KOPT-K1 (cell line): ENCODE data around the gene MRPL45.

Experiments
- H3K27ac ChIP-seq: fragments of 200-600 bp; sonication (generic); 2 replicates; pipeline ENCODE4 v1.5.1; 2016; ENCODE audit warnings: antibody characterized with exemption, mild to moderate bottlenecking, low read depth, low read length; ENCODE audit not compliant: poor library complexity, severe bottlenecking
- H3K36me3 ChIP-seq: fragments of 200-600 bp; sonication (generic); 2 replicates; pipeline ENCODE4 v1.5.1; 2017; ENCODE audit warnings: antibody characterized with exemption, mild to moderate bottlenecking, low read length, moderate library complexity; ENCODE audit not compliant: insufficient read depth
- H3K9me3 ChIP-seq: fragments of 200-600 bp; sonication (generic); 2 replicates; pipeline ENCODE4 v1.5.1; 2017; ENCODE audit warnings: antibody characterized with exemption, low read length, mild to moderate bottlenecking; ENCODE audit not compliant: insufficient read depth, poor library complexity, severe bottlenecking

MRPL45 gene

GRCh38 chr17:38333635-38334295 is 36.8 kb downstream of the MRPL45 start:
- Histone ChIP-seq H3K27ac (no peak overlapping the region), H3K36me3 (no peaks in the 10 kb centered on the region), H3K9me3 (no peaks in the 10 kb centered on the region)

- Histone ChIP-seq H3K27ac (no peak overlapping the region), H3K9me3 (no peaks in the 10 kb centered on the region), H3K36me3 (no peaks in the 10 kb centered on the region)
Observed at GRCh38 chr17:38334480-38335364, 37.8 kb downstream of the MRPL45 start.

DNA sequence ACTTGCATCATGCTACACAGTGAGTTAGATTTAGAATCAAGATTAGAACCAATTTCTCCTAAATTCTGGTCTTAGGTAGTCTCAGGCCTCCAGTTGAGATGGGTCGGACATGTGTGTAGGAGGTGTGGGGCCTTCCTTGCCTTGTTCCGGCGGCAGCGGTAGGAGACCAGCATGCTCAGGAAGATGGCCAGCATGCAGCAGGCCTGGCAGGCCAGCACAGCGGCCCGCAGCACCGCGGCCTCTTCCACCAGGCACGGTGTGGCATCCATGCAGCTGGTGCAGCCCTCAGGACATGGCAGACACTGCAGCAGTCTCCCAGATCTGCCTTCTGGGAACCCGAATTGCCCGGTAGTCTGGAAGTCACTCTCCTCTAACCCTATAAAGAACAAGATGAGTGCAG is 39.9 kb downstream of the MRPL45 start:
- Histone ChIP-seq H3K36me3 (no peaks in the 10 kb centered on the region), H3K9me3 (no peaks in the 10 kb centered on the region), H3K27ac (no peak overlapping the region)

DNA sequence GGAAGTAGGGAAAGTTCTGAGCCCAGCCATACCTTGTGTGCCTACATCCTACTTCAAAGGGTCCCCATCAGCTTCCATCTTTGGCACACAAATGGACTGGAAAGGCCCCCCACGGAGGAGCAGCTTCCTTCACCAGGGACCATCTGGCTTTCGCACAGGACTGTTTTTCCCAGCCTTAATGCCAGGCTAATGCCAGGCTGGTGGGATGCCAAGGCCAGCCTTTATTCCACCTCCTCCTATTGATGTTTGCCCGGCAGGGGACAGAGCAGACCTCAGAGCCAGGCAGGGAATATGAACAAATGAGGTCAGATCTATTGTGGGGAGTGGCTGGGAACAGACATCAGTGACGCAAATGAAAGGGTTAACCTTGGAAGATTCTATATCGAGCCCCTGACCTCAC is 41.1 kb downstream of the MRPL45 start:
- Histone ChIP-seq H3K27ac (no peak overlapping the region), H3K36me3 (no peaks in the 10 kb centered on the region), H3K9me3 (no peaks in the 10 kb centered on the region)

GRCh38 chr17:38338535-38338934 is 41.6 kb downstream of the MRPL45 start:
- H3K36me3 ChIP-seq = no peaks in the 10 kb centered on the region

GRCh38 chr17:38339891-38340290 is 42.9 kb downstream of the MRPL45 start:
- Histone ChIP-seq H3K27ac (no peak overlapping the region), H3K9me3 (no peaks in the 10 kb centered on the region), H3K36me3 (no peaks in the 10 kb centered on the region)

More at GRCh38 chr17:38338535-38338934, 41.6 kb downstream of the MRPL45 start:
- H3K9me3 ChIP-seq = no peaks in the 10 kb centered on the region
- no peak overlapping the region for H3K27ac ChIP-seq

DNA sequence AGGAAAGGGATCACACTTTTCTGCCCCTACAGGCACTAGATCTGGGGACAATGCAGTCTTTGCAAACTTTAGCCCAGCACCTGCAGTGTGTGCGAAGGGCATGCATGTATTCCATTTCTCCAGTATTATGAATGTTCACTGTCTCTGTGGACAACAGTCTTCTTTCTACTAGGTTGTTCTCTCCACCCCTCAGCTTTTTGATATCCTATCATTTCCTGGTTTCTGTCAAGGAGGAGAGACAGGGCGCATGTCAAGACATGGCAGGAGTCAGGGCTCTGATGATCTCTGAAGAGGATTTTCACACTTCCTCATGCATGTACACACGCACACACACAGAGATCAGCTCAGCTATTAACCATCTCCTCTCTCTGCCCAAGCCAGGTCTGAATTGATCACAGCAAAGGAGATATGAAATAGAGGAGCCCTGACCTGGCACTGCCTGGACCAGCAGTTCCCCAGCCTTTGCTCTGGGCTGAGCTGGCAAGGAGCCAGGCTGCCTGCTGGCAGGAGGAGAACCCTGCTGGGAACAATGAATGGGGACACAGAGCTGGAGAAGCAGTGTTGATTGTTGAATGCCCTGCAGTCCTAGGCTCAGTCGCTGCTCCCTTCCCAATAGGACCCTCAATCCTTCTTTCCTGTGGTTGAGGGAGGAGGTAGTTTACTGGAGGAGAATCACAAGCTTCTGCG is 44.2 kb downstream of the MRPL45 start:
- Histone ChIP-seq H3K27ac (no peak overlapping the region), H3K36me3 (no peaks in the 10 kb centered on the region), H3K9me3 (no peaks in the 10 kb centered on the region)

DNA sequence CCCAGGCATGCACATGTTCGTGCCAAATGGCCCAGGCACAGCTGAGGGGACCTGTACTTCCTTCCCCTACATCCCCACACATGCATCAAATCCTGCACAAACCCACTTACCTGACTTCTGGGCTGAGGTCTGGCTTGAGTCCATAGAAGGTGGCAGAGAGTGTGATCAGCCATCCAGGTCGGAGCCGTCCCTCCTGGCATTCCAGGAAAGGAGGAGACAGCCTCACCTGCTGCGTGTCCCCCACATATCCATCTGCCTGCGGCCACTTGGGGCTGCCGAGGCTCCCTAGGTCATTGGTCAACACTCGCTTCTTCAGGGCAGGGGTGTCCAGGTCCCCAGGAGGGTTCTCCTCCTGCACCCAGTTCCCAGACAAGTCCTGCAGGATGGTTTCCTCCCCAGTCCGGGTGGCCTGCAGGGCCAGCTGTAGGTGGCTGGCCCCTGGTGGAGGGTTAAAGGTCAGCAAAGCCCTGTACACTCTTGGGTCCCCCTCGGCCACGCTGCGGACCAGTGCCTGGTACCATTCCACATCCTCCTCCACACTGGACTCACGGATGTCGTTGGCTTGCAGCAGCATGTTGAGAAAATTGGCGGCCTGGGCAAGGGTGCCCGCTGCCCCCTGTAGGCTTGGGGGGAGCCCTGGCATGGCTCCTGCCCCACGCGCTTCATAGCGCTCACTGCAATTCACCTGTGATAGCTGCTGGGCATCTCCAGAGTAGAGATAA is 46.1 kb downstream of the MRPL45 start:
- H3K27ac ChIP-seq = no peak overlapping the region
- H3K36me3 ChIP-seq = no peaks in the 10 kb centered on the region
- no peaks in the 10 kb centered on the region for H3K9me3 ChIP-seq

- Histone ChIP-seq H3K9me3 (no peaks in the 10 kb centered on the region), H3K27ac (no peak within 1 kb of the TSS), H3K36me3 (no peaks in the 10 kb centered on the region)
Observed at GRCh38 chr17:38343608-38344419, 46.8 kb downstream of the MRPL45 start, which contains the start of gene GPR179. GPR179 (minus strand) TSS chr17:38343956; CDS start chr17:38343789, 167 bp downstream.

DNA sequence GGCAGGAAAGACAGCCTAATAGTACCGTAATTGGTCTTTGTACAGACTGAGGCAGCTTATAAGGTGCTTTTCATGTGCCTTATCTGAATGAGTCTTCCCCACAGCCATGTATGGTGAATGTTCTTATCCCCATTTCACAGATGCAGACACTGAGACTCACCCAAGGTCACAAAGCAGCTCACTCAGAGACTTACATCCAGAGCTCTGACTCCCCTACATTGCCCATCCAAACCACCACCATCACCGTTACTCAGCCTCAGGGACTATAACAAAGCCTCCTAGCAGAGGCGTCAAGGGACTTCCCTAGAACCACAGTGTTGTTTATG is 47.4 kb downstream of the MRPL45 start:
- Histone ChIP-seq H3K36me3 (no peaks in the 10 kb centered on the region), H3K27ac (no peak overlapping the region), H3K9me3 (no peaks in the 10 kb centered on the region)

GRCh38 chr17:38345743-38346142 is 48.8 kb downstream of the MRPL45 start:
- no peaks in the 10 kb centered on the region for H3K36me3 ChIP-seq
- no peaks in the 10 kb centered on the region for H3K9me3 ChIP-seq
- no peak overlapping the region for H3K27ac ChIP-seq

DNA sequence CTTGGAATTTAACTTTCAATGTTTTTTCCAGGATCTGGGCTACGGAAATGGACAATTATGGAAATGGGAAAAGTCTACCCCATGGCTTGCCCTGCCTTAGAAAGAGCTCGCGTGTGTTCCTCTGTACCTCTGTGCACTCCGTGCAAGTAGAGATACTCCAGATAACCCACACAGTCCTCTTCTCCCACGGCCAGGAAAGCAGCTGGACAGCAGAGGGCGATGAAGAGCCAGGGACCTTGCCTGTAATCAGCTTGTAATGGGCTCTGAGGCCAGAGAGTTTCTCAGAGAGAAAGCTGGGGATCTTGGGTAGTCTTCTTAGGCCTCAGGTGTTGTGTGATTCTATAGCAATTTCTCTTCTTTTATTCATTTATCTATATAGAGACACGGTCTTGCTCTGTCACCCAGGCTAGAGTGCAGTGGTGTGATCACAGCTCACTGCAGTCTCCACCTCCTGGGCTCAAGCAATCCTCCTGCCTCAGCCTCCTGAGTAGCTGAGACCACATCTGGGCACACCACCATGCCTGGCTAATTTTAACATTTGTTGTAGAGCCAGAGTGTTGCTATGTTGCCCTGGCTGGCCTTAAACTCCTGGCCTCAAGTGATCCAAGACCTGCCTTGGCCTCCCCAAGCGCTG is 52.2 kb downstream of the MRPL45 start:
- Histone ChIP-seq H3K27ac (no peak overlapping the region), H3K36me3 (no peaks in the 10 kb centered on the region), H3K9me3 (no peaks in the 10 kb centered on the region)

DNA sequence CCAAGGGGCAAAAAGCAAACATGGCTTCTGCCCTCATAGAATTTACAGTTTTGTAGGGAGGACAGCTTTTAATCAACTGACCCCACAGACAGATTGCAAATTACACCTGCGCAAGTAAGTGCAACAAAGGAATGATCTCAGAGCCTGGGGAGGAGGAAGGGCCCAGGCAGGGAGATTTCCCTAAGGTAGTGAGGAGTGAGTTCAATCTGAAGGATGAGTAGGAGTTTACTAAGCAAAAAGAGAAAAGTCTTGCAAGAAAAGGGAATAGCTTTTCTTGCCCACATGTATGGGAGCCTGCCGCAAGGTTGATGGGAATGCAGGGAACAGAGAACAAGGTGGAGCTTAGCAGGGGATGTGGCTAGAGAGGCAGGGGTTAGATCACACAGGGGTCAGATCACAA is 53.1 kb downstream of the MRPL45 start:
- H3K9me3 ChIP-seq = no peaks in the 10 kb centered on the region
- no peaks in the 10 kb centered on the region for H3K36me3 ChIP-seq
- H3K27ac ChIP-seq = no peak overlapping the region
